ENCODE measurements around the gene MAN2B2.
"Not testable (repeated sequence)": the region's sequence is repeated elsewhere in the genome, so short reads cannot be mapped to it uniquely, and the experiment has no call there.

DNA sequence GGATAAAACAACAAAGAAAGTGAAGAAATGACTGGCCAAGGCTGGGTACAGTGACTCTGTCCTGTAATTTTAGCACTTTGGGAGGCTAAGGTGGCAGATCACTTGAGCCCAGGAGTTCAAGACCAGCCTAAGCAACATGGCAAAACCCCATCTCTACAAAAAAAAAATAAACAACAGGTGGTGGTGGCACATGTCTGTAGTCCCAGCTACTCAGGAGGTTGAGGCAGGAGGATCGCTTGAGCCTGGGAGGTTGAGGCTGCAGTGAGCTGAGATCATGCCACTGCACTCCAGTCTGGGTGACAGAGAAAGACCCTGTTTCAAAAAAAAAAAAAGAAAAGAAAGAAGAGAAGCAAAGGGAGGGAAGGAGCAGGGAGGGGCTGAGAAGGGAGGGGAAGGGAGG lies 53.5 kb downstream of the MAN2B2 start:
- TF ChIP-seq SMAD3 (CRISPR knock-in tag; conservative IDR thresholded peaks at IDR 0.05); EP300 (IDR thresholded peaks at IDR 0.05; ENCODE audit: low read length); RAD51 (IDR thresholded peaks at IDR 0.05; ENCODE audit: borderline replicate concordance, low read depth); EZH2 (IDR thresholded peaks at IDR 0.05; ENCODE audit: borderline replicate concordance, low read depth, low read length); ZFX (CRISPR knock-in tag; IDR thresholded peaks at IDR 0.05): not testable (repeated sequence)

Measured in K562 (cell line).